NB4 (cell line): ENCODE results near the gene ABI1.

Experiments
- CTCF ChIP-seq: IDR thresholded peaks from one replicate; pipeline ENCODE4 v1.5.1; 2012; ENCODE audit warnings: low read depth, low read length
- MYC ChIP-seq: IDR thresholded peaks from 2 replicates; pipeline ENCODE4 v1.6.1; 2011; ENCODE audit warnings: low read depth, low read length
- POLR2A ChIP-seq: IDR thresholded peaks from 2 replicates; pipeline ENCODE4 v1.6.1; 2011; ENCODE audit warnings: mild to moderate bottlenecking; ENCODE audit not compliant: insufficient read length; ENCODE audit errors: extremely low read depth

- no peak for TF ChIP-seq CTCF
- TF ChIP-seq POLR2A = no peak
- TF ChIP-seq MYC = no peak
Measured at GRCh38 chr10:26777686-26778085, 83.1 kb downstream of the ABI1 start.
